GM12801 (cell line): ENCODE measurements around the gene POU5F1.

Experiments
- TF ChIP-seq, protein P1 (sequence below): IDR thresholded peaks from one replicate; pipeline ENCODE4 v1.5.1; 2011; ENCODE audit warnings: control low read depth; ENCODE audit not compliant: insufficient read length; ENCODE audit errors: extremely low read depth

POU5F1 gene

GRCh38 chr6:31205638-31206037 lies 35.2 kb upstream of the POU5F1 start:
- TF ChIP-seq, protein P1, sequence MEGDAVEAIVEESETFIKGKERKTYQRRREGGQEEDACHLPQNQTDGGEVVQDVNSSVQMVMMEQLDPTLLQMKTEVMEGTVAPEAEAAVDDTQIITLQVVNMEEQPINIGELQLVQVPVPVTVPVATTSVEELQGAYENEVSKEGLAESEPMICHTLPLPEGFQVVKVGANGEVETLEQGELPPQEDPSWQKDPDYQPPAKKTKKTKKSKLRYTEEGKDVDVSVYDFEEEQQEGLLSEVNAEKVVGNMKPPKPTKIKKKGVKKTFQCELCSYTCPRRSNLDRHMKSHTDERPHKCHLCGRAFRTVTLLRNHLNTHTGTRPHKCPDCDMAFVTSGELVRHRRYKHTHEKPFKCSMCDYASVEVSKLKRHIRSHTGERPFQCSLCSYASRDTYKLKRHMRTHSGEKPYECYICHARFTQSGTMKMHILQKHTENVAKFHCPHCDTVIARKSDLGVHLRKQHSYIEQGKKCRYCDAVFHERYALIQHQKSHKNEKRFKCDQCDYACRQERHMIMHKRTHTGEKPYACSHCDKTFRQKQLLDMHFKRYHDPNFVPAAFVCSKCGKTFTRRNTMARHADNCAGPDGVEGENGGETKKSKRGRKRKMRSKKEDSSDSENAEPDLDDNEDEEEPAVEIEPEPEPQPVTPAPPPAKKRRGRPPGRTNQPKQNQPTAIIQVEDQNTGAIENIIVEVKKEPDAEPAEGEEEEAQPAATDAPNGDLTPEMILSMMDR = no peak

- TF ChIP-seq, protein P1 = no peak
These were observed 34.3 kb upstream of the POU5F1 start for GRCh38 chr6:31204751-31205145.

- TF ChIP-seq, protein P1 = no peak
These were observed 33.0 kb upstream of the POU5F1 start for GRCh38 chr6:31203345-31203979.

DNA sequence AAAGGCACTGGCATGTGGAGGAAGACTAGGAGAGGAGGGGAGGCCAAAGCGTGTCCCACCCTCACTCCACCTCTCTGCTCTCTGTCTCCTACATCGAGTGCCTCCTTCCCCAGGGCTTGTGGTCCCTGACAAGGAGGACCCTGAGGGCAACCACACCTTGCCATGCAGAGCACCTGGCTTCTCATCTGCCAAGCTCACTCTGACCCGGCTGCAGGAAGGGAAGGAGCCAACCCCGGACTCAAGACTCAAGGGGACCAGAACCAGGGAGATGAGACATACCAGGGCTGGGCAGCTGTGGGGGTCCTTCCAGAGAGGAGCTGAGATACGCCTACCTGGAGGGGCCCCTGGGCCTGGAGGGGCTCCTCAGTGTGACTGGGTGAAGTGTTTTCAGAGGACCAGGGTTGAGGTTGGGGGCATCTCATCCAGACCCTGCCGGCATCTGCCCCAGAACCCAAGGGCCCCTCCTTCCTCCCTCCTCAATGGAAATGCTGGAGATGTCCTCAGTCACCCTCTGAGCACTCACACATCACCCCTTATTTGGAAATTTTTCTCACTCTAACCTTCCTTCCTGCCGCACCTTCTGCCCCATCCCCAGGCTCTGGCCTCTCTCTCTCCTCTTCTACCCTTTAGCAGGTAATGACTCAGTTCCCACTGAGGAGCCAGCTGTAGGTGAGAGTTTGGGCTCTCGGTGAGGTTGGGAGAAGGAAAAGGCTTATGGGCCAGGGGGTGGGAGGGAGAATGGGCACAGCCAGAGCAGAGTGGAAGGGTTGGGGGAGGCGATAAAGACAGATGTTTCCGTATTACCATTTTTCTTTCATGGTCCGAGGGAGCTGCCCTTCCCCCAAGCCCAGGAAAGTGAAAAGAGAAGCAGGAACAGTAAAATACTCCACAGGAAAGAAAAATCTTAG lies 32.0 kb upstream of the POU5F1 start:
- TF ChIP-seq, protein P1 = no peak

DNA sequence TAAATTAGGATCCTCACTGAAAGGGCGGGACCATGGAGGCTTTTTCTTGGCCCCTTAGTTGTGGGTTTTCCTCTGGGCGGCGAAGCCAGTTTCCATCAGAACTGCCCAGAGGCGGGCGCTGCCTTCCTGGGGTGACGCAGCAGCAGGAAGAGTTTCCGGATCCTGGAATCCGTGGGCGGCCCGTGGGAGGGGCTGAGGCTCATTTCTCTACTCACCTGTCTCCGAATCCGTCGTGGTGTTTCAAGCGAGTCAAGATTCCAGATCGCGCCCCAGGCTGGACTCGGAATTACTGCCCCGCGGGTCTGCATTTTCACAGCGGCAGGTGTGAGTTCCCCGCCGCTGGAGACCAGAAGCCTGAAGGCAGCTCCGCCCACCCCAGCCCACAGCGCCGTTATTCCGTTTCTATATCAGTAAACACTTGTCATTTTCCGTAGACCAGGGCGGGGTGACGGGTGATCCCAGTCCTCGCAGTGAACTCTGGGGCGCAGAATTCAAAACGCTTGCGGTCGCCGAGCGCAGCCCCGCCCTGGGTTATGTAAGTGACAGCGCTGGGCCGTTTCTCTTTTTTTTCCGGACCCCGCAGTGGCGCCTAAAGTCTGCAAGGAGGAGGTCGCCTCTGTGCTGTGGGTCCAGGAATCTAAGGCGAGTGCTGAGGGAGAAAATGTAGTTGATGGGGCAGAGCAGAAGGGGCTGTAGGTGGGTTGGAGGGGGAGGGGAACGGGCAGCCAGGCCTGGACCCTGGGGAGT lies 27.2 kb upstream of the POU5F1 start:
- TF ChIP-seq, protein P1 = no peak

GRCh38 chr6:31194061-31194834 lies 23.8 kb upstream of the POU5F1 start:
- TF ChIP-seq, protein P1 = no peak
